Right lung (tissue), 5 donors: ENCODE results near the gene TNS1. TPM values are rescaled to one million over a fixed set of nuclear protein-coding genes. Genes with fewer than 3 reads are reported as not detected.
"Not testable (repeated sequence)": the region's sequence is repeated elsewhere in the genome, so short reads cannot be mapped to it uniquely, and the experiment has no call there.

Experiments
- DNase-seq, 2 donors: peaks; one replicate each; pipeline ENCODE4 v3.0.0-alpha.2; 2013
- polyA plus RNA-seq, 5 donors: library from polyadenylated mRNA; unstranded; fragments of 120-200 nt; gene quantifications; one replicate each; pipeline versions ENCODE4 v1.2.1 to v1.2.3, GENCODE V29; 2013; ENCODE audit warnings: inconsistent platforms in 1 of 5, low replicate concordance in 1 of 5; ENCODE audit not compliant: insufficient read length in 5 of 5, insufficient read depth in 1 of 5

The TNS1 gene
- polyA plus RNA-seq, 5 donors: 113 to 196 (median 125) TPM

GRCh38 chr2:217799563-217800432, 203.0 kb downstream of the TNS1 start:
- DNase-seq: no peak

GRCh38 chr2:217798743-217799562, 203.8 kb downstream of the TNS1 start:
- DNase-seq: no peak

GRCh38 chr2:217798191-217798590, 204.6 kb downstream of the TNS1 start:
- DNase-seq: no peak

- DNase-seq: no peak
Measured at GRCh38 chr2:217797661-217798069, 205.1 kb downstream of the TNS1 start.

- no peak for DNase-seq
Measured at GRCh38 chr2:217797165-217797564, 205.6 kb downstream of the TNS1 start.

- DNase-seq: no peak
Measured at GRCh38 chr2:217795706-217796465, 206.9 kb downstream of the TNS1 start.

- no peak for DNase-seq
Measured at GRCh38 chr2:217795067-217795466, 207.7 kb downstream of the TNS1 start.

- DNase-seq: no peak
Measured at GRCh38 chr2:217794133-217794986, 208.4 kb downstream of the TNS1 start.

- DNase-seq: no peak
Measured at GRCh38 chr2:217793566-217794132, 209.1 kb downstream of the TNS1 start.

- no peak for DNase-seq
Measured at GRCh38 chr2:217792626-217793527, 209.9 kb downstream of the TNS1 start.

- DNase-seq: no peak
Measured at GRCh38 chr2:217791551-217791950, 211.2 kb downstream of the TNS1 start.

GRCh38 chr2:217790681-217791392, 212.0 kb downstream of the TNS1 start:
- no peak for DNase-seq

GRCh38 chr2:217790195-217790594, 212.6 kb downstream of the TNS1 start:
- no peak for DNase-seq

- DNase-seq: no peak
Measured at GRCh38 chr2:217789736-217790181, 213.0 kb downstream of the TNS1 start.

- DNase-seq: peak; percentile 69 to 77
Measured at GRCh38 chr2:217789003-217789735, 213.6 kb downstream of the TNS1 start.

GRCh38 chr2:217788669-217789002, 214.2 kb downstream of the TNS1 start:
- no peak for DNase-seq

GRCh38 chr2:217787160-217787877, 215.5 kb downstream of the TNS1 start:
- no peak for DNase-seq

- not testable (repeated sequence) for DNase-seq
Measured at GRCh38 chr2:217786560-217786959, 216.2 kb downstream of the TNS1 start.
